ENCODE results near the gene MED13.
A peak's percentile ranks its signal among the peaks of the same experiment; 100 is the strongest.

The MED13 gene, protein sequence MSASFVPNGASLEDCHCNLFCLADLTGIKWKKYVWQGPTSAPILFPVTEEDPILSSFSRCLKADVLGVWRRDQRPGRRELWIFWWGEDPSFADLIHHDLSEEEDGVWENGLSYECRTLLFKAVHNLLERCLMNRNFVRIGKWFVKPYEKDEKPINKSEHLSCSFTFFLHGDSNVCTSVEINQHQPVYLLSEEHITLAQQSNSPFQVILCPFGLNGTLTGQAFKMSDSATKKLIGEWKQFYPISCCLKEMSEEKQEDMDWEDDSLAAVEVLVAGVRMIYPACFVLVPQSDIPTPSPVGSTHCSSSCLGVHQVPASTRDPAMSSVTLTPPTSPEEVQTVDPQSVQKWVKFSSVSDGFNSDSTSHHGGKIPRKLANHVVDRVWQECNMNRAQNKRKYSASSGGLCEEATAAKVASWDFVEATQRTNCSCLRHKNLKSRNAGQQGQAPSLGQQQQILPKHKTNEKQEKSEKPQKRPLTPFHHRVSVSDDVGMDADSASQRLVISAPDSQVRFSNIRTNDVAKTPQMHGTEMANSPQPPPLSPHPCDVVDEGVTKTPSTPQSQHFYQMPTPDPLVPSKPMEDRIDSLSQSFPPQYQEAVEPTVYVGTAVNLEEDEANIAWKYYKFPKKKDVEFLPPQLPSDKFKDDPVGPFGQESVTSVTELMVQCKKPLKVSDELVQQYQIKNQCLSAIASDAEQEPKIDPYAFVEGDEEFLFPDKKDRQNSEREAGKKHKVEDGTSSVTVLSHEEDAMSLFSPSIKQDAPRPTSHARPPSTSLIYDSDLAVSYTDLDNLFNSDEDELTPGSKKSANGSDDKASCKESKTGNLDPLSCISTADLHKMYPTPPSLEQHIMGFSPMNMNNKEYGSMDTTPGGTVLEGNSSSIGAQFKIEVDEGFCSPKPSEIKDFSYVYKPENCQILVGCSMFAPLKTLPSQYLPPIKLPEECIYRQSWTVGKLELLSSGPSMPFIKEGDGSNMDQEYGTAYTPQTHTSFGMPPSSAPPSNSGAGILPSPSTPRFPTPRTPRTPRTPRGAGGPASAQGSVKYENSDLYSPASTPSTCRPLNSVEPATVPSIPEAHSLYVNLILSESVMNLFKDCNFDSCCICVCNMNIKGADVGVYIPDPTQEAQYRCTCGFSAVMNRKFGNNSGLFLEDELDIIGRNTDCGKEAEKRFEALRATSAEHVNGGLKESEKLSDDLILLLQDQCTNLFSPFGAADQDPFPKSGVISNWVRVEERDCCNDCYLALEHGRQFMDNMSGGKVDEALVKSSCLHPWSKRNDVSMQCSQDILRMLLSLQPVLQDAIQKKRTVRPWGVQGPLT (N-terminal part only)

DNA sequence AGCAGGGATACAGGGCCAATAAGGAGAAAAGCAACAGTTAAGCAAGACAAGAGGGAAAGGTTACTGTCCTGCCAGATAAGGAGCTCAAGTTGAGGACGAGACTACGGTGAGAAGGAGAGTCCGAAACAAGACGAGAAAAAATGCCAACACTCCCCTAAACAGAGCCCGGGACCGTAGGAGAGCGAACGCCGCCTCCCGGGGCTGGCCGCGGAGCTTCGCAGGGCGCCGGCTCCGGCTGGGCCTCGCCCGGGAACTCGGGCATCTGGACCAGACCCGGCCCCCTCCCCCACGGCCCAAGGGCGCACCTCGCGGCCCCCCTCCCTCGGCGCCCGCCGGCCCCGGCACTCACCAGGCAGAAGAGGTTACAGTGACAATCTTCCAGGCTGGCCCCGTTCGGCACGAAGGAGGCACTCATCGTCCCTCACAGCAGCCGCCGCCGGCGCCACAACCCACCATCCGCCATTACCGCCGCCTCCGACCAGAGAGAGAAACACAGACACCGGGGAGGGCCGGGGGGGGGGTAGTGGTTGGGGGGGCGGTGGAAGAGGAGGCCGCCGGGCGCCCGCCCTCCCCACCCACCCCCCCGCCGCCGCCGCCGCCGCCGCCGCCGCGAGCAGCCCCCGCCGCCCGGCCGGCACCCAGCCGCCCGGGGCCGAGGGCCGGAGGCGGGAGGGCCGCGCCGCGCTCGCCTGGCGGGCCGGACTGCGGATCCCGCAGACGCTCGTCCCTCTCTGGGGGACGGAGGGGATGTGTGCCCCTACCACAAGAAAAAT, at the start of gene MED13:
MED13 (minus strand) TSS at position 488 of the 773 bp plus-strand sequence; CDS start at position 415, 73 bp downstream.
- DNase-seq, result peak; percentile 23

DNA sequence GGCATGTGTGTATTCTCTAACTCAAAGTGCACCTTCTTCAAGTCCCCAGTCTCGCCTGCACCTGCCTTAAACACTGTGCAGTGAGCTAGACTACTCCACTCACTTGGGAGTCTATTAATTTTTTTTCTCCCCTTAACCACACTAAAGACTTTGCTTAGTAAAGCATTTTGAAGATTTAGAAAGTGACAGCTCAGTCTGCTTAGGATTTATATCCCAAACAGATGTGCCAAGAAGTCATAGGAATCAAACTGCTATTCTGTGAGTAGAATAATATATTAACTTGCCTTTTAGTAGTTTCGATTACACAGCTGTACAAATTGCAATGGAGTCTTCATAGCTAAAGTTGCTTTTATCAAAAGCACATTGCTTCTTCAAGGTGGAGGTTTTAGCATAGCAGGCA, 47.2 kb upstream of the MED13 start:
- DNase-seq, result no peak

- DNase-seq, result no peak
Observed at GRCh38 chr17:62111562-62112171, 46.6 kb upstream of the MED13 start.

- DNase-seq, result no peak
Observed at GRCh38 chr17:62110923-62111484, 45.9 kb upstream of the MED13 start.

DNA sequence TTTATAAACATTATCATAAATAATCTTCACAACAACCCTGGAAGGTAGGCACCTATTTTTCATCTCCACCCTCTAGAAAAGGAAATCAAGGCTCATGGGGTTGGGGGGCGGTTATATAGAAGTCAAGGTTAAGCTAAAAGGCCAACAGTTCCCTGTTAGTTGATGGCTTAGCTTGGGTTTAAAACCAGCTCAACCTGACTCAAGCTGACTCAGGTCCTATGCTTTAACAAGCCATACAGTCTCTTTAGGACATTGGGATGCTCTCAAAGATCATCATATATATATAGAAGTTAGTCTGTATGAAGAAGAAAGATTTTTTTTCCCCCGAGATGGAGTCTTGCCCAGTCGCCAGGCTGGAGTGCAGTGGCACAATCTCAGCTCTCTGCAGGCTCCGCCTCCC, 44.8 kb upstream of the MED13 start:
- DNase-seq, result no peak

GRCh38 chr17:62109378-62109902, 44.4 kb upstream of the MED13 start:
- peak; percentile 37 for DNase-seq

DNA sequence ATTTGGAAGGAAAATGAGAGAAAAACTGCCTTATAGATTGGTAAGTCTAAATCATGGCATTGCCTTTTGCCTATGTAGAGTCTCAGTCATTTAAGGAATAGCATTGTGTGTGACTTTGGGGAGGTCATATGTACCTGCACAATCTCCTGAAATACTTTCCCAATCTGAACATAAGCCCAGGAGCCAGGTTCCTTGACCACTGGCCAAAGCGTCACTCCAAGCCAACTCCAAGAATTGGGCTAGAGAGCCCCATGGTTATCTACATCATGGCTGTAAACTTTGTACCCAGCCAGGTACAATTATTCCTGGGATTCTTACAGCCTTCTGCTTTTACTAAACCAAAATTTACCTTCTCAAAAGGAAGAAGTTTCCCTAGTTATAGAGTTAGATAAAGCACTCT, 40.8 kb upstream of the MED13 start:
- DNase-seq, result no peak

- DNase-seq, result no peak
Observed at GRCh38 chr17:62105357-62105756, 40.3 kb upstream of the MED13 start.

- no peak for DNase-seq
Observed at GRCh38 chr17:62101515-62101914, 36.4 kb upstream of the MED13 start.

DNA sequence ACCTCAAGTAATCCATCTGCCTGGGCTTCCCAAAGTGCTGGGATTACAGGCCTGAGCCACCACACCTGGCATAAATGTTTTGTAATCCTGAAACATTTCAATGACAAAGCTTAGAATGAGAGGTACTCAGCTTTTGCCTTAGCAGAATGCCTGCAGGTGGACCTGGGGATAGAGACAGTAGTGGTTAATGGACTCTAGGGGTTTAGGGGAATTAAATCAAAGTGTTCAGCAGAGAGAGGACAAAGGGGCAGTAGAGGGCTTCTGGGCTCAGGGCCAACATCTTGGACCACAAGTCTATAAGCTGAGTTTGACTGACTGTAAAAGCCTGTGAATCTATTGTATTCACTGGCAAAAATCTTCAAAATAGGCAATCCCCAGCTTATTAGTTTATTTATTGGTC, 36.0 kb upstream of the MED13 start:
- no peak for DNase-seq

GRCh38 chr17:62100055-62100454, 35.0 kb upstream of the MED13 start:
- no peak for DNase-seq

DNA sequence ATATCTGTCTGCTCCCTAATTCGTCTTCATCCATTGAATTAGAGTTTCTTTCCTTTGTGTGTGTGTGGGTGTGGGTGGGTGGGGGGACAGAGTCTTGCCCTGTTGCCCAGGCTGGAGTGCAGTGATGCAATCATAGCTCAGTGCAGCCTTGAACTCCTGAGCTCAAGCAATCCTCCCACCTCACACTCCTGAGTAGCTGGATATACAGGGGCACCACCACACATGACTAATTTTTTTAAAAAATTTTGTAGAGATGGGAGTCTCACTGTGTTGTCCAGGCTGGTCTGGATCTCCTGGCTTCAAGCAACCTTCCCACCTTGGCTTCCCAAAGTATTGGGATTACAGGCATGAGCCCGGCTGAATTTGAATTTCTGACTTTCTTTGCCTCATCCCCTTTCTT, 34.5 kb upstream of the MED13 start:
- DNase-seq, result no peak

DNA sequence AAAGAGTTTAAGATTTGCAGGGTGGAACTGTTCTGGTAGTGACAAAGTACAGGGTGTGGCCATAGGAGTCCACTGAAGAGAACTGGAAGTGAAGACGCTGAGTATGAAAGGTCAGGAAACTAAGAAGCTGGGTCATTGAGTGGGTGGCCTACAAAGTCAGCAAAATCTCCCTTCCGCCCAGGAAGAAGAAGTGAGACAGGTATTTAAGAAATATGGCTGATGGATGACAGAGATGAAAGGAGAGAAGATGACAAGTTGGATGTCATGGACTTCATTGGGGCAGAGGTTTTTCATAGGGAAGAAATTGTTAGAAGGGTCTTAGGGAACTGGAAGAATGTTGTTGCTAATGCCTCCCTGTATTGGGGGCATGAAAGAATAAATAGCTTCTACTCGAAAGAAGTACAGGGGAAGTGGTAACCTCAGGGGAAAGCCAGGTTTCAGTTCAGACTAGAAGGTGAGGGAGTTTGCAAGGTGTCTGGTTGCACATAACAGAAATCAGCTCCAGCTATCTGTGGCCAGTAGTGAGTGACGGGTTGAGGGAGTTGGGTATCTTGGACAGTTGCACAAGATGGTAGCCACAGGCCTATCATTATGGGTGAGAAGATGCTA, 33.6 kb upstream of the MED13 start:
- no peak for DNase-seq

DNA sequence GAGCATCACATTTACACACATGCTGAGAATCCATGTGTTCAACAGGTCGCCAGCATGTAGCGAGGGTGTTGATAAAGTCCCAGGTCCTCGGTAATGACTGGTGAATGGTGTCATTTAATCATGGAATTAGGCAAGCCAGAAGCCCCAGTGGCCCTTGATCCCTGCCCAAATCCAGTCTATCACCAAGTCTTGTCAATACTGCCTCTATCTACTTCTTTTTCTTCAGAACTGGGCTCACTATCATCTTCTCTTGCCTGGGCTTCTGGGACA, 31.3 kb upstream of the MED13 start:
- DNase-seq, result no peak

DNA sequence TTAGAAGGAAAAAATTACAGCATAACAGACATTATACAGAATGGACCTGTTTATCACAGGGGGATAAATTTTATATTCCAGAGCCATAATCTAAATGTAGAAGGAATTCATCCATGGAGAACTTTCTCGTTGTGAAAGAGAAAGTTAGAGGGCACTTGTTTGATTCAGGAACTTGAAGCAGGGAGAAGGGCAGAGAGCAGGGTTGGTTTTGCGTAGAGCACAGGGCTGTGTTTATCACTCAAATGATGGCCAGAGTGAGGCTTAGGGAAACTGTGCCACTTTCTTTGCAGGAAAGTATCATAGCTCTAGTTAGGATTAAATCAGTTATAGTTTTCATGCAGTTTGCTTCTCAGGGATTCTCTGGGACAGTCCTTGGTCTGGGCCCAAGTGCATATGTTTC, 29.1 kb upstream of the MED13 start:
- DNase-seq, result no peak

- no peak for DNase-seq
Observed at GRCh38 chr17:62093188-62094155, 28.4 kb upstream of the MED13 start.

- no peak for DNase-seq
Observed at GRCh38 chr17:62092784-62093183, 27.7 kb upstream of the MED13 start.

DNA sequence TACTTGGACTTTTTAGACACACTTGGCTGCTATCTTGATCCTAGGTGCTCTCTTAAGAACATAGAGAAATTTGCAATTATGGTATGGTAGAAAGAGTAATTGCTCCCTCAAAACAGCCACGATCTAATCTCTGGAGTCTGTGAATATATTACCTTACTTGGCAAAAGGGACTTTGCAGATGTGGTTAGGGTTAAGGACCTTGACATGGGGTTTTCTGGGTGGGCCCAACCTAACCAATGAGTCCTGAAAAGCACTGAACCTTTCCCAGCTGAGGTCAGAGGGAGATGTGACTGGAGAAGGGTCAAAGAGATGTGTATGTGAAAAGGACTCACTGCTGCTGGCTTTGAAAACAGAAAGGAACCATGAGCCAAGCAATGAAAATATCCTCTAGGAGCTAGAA, 26.7 kb upstream of the MED13 start:
- no peak for DNase-seq

DNA sequence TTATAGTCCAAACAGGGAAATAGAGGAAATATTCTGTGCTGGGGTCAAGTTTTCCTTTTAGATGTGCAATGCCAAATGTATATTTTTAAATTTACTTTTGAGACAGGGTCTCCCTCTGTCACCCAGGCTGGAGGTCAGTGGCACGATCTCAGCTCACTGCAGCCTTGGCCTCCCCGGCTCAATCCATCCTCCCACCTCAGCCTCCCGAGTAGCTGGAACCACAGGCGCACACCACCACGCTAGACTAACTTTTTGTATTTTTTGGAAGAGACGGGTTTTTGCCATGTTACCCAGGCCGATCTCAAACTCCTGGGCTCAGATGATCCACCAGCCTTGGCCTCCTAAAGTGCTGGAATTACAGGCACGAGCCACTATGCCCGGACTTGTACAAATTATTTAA, 25.8 kb upstream of the MED13 start:
- no peak for DNase-seq
